Esophagus (tissue), 2 donors: ENCODE results near the gene ZMYND11. TPM values are rescaled to one million over a fixed set of nuclear protein-coding genes. Genes with fewer than 3 reads are reported as not detected.

Experiments
- H3K27ac ChIP-seq, 2 donors: one replicate each; pipeline ENCODE4 v1.5.1; 2013; ENCODE audit warnings: low read depth in 2 of 2, mild to moderate bottlenecking in 2 of 2, inconsistent platforms in 1 of 2, low read length in 1 of 2, moderate library complexity in 1 of 2
- H3K27me3 ChIP-seq, 2 donors: one replicate each; pipeline ENCODE4 v1.6.1; 2013; ENCODE audit warnings: low read length in 2 of 2, control low read depth in 1 of 2, mild to moderate bottlenecking in 1 of 2; ENCODE audit not compliant: insufficient read depth in 2 of 2, control insufficient read depth in 1 of 2
- H3K36me3 ChIP-seq, 2 donors: one replicate each; pipeline ENCODE4 v1.6.1; 2013; ENCODE audit warnings: low read length in 1 of 2; ENCODE audit not compliant: control insufficient read depth in 2 of 2, insufficient read depth in 2 of 2
- H3K4me1 ChIP-seq, 2 donors: one replicate each; pipeline ENCODE4 v1.6.1; 2013; ENCODE audit warnings: low read length in 1 of 2; ENCODE audit not compliant: control insufficient read depth in 2 of 2, insufficient read depth in 2 of 2
- H3K4me3 ChIP-seq, 2 donors: one replicate each; pipeline ENCODE4 v1.5.1; 2013; ENCODE audit warnings: low read length in 2 of 2, mild to moderate bottlenecking in 2 of 2, low read depth in 1 of 2, moderate library complexity in 1 of 2
- H3K9me3 ChIP-seq, 2 donors: one replicate each; pipeline ENCODE4 v1.6.1; 2013; ENCODE audit warnings: mild to moderate bottlenecking in 2 of 2, low read depth in 1 of 2, low read length in 1 of 2, moderate library complexity in 1 of 2; ENCODE audit not compliant: control insufficient read depth in 2 of 2, insufficient read depth in 1 of 2
- WGBS, 2 donors: extraction: QIAGEN DNeasy Blood & Tissue Kit; methylation state at CpG; one replicate each; pipeline ENCODE4 v1.1.7; 2013; 5-methylcytosine and 5-hydroxymethylcytosine counted together
- polyA plus RNA-seq, 2 donors: library from polyadenylated mRNA; stranded (reverse); fragments of 200-250 nt; gene quantifications; one replicate each; pipeline ENCODE4 v1.2.3, GENCODE V29; 2013
- donor health status: healthy with polysubstance abuse.
- donor health status: Bipolar disorder and iron deficiency.

ZMYND11 gene
- polyA plus RNA-seq, 2 donors: 14.2 to 20.7 TPM

- whole genome bisulfite sequencing, 2 donors: 91 to 94% methylated on average over 3 of the region's 3 CpGs
Observed at GRCh38 chr10:232061-232460, 96.8 kb downstream of the ZMYND11 start.

DNA sequence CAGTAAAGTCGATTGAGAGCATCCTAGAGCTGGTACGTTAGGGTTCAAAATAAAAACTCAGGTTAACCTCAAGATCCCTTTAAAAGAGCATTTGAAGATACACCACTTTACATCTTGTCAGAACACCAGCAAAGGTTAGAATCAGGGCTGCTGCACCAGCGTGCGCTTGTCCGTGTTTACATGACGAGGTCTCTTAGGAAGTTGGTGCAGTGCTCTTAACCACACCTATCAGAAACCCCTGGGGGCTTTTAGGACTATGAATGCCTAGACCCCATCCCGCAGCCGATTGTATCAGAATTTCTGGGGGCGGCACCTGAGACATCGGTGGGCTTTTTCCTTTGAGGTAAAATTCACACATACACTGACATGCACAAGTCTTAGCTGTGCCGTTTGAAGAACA, 97.6 kb downstream of the ZMYND11 start:
- Histone ChIP-seq H3K4me3 (no peak overlapping the region), H3K27ac (no peak overlapping the region), H3K9me3 (no peaks in the 10 kb centered on the region), H3K36me3 (peaks cover 0 to 2% of the 10 kb centered on the region in 2 donors), H3K4me1 (peaks cover 0 to 2% of the 10 kb centered on the region in 2 donors), H3K27me3 (no peaks in the 10 kb centered on the region)
- 93 to 94% methylated on average over 11 of the region's 11 CpGs for WGBS, 2 donors

More at GRCh38 chr10:232061-232460, 96.8 kb downstream of the ZMYND11 start:
- H3K4me3 ChIP-seq: no peak overlapping the region
- H3K27ac ChIP-seq: no peak overlapping the region
- H3K4me1 ChIP-seq: peaks cover 0 to 2% of the 10 kb centered on the region in 2 donors
- H3K27me3 ChIP-seq: no peaks in the 10 kb centered on the region
- H3K36me3 ChIP-seq: peaks cover 0 to 2% of the 10 kb centered on the region in 2 donors
- no peaks in the 10 kb centered on the region for H3K9me3 ChIP-seq

DNA sequence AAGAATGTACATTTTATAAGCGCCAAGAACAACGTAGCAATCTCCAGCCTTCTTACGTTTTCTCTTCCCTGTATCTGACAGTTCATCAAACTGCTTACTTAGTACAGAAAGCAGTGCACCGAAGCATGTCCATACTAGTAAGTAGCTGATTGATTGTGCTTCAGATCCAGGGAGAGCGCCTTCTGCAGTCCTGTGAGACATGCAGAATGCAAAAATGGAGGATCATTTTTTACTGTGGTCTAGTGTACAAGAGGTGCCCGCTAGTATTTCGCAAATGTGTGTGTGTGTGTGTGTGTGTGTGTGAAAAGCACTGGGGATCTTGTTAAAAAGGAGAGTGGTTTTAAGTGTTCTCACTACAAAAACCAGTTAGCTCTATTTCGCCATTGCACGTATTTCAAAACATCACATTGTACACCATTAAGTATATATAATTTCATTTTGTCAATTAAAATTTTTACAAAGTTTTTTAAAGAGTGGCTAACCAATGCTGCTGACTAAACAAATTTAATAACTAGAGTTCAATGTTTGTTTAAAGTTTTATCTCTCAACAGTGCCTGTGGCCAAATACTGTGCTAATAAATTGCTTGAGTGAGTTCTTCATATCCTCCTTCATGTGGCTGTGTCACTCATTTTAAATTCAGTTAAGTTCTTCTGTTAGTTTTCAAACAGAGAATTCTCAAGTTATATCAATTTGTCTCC, 99.6 kb downstream of the ZMYND11 start:
- 60 to 70% methylated on average over 9 of the region's 9 CpGs for WGBS, 2 donors
- Histone ChIP-seq H3K36me3 (peaks cover 0 to 2% of the 10 kb centered on the region in 2 donors), H3K4me1 (peaks cover 0 to 2% of the 10 kb centered on the region in 2 donors), H3K9me3 (no peaks in the 10 kb centered on the region), H3K27ac (no peak overlapping the region), H3K4me3 (no peak overlapping the region), H3K27me3 (no peaks in the 10 kb centered on the region)

GRCh38 chr10:235915-236314, 100.7 kb downstream of the ZMYND11 start:
- H3K36me3 ChIP-seq: peaks cover 0 to 2% of the 10 kb centered on the region in 2 donors
- H3K9me3 ChIP-seq: no peaks in the 10 kb centered on the region
- 78% methylated on average over 3 of the region's 3 CpGs for WGBS, 2 donors
- H3K27ac ChIP-seq: no peak overlapping the region
- H3K4me1 ChIP-seq: peaks cover 0 to 2% of the 10 kb centered on the region in 2 donors
- no peak overlapping the region for H3K4me3 ChIP-seq
- no peaks in the 10 kb centered on the region for H3K27me3 ChIP-seq

DNA sequence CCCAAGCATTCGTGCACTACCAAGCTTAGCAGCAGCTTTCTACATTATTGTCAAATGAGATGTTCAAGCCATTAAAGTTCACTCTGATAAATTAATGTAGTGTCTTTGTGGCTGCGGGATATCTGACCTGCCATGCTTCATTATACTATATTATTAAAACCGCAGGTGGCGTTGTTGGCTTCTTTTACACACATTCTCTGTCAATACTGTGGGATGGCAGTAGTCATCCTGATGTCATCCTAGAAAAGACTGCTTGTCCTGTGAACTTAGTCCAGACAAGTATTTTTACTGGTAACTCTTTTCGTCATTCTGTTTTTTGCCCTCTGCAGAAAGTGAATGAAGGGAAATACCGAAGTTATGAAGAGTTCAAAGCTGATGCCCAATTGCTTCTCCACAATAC, 103.9 kb downstream of the ZMYND11 start:
- Histone ChIP-seq H3K27ac (no peak overlapping the region), H3K27me3 (no peaks in the 10 kb centered on the region), H3K36me3 (peaks cover 0 to 4% of the 10 kb centered on the region in 2 donors), H3K4me3 (no peak overlapping the region), H3K4me1 (peaks cover 0 to 1% of the 10 kb centered on the region in 2 donors), H3K9me3 (no peaks in the 10 kb centered on the region)
- WGBS, 2 donors: 91 to 96% methylated on average over 6 of the region's 6 CpGs

GRCh38 chr10:241451-241850, 106.2 kb downstream of the ZMYND11 start:
- H3K27ac ChIP-seq: no peak overlapping the region
- 76 to 81% methylated on average over 6 of the region's 6 CpGs for WGBS, 2 donors
- no peaks in the 10 kb centered on the region for H3K4me1 ChIP-seq
- no peaks in the 10 kb centered on the region for H3K9me3 ChIP-seq
- H3K36me3 ChIP-seq: peaks cover 0 to 3% of the 10 kb centered on the region in 2 donors
- H3K27me3 ChIP-seq: no peaks in the 10 kb centered on the region
- H3K4me3 ChIP-seq: no peak overlapping the region

GRCh38 chr10:241966-242643, 106.8 kb downstream of the ZMYND11 start:
- Histone ChIP-seq H3K27ac (no peak overlapping the region), H3K9me3 (no peaks in the 10 kb centered on the region), H3K4me3 (no peak overlapping the region), H3K36me3 (peaks cover 0 to 10% of the 10 kb centered on the region in 2 donors), H3K27me3 (no peaks in the 10 kb centered on the region), H3K4me1 (no peaks in the 10 kb centered on the region)
- 78 to 82% methylated on average over 9 of the region's 9 CpGs for WGBS, 2 donors

GRCh38 chr10:244227-244626, 109.0 kb downstream of the ZMYND11 start:
- 89 to 93% methylated on average over 7 of the region's 7 CpGs for WGBS, 2 donors
- no peak overlapping the region for H3K4me3 ChIP-seq
- H3K9me3 ChIP-seq: no peaks in the 10 kb centered on the region
- no peaks in the 10 kb centered on the region for H3K27me3 ChIP-seq
- no peak overlapping the region for H3K27ac ChIP-seq
- H3K36me3 ChIP-seq: peaks cover 0 to 14% of the 10 kb centered on the region in 2 donors
- no peaks in the 10 kb centered on the region for H3K4me1 ChIP-seq

GRCh38 chr10:246431-246830, 111.2 kb downstream of the ZMYND11 start:
- 94% methylated on average over 9 of the region's 9 CpGs for WGBS, 2 donors

More at GRCh38 chr10:246431-246830, 111.2 kb downstream of the ZMYND11 start:
- peaks cover 6 to 21% of the 10 kb centered on the region in 2 donors for H3K36me3 ChIP-seq
- no peaks in the 10 kb centered on the region for H3K9me3 ChIP-seq
- no peak overlapping the region for H3K27ac ChIP-seq
- no peak overlapping the region for H3K4me3 ChIP-seq
- H3K27me3 ChIP-seq: no peaks in the 10 kb centered on the region
- no peaks in the 10 kb centered on the region for H3K4me1 ChIP-seq
